Right forelimb (tissue), 1 donor: Measurements from ENCODE around the gene BCAR1.

ENCODE experiments used
- DNase-seq: peaks from one replicate; pipeline ENCODE4 v3.0.0-alpha.2; 2018

Gene BCAR1

GRCh38 chr16:75238853-75239541 lies 12.4 kb downstream of the BCAR1 start:
- DNase-seq = no peak

GRCh38 chr16:75238132-75238852 lies 13.1 kb downstream of the BCAR1 start:
- DNase-seq = peak; percentile 92

- peak; percentile 43 for DNase-seq
Observed at GRCh38 chr16:75237398-75238131, 13.9 kb downstream of the BCAR1 start.

- peak; percentile 46 for DNase-seq
Observed at GRCh38 chr16:75236736-75237397, 14.6 kb downstream of the BCAR1 start.

- DNase-seq = no peak
Observed at GRCh38 chr16:75236232-75236631, 15.2 kb downstream of the BCAR1 start.

- peak; percentile 46 for DNase-seq
Observed at GRCh38 chr16:75235721-75236193, 15.7 kb downstream of the BCAR1 start.

GRCh38 chr16:75234856-75235696 lies 16.3 kb downstream of the BCAR1 start:
- DNase-seq = no peak

GRCh38 chr16:75233611-75233938 lies 17.8 kb downstream of the BCAR1 start:
- DNase-seq = no peak

GRCh38 chr16:75231570-75231969 lies 19.9 kb downstream of the BCAR1 start:
- DNase-seq = no peak

- no peak for DNase-seq
Observed at GRCh38 chr16:75230471-75231110, 20.8 kb downstream of the BCAR1 start.

GRCh38 chr16:75229172-75230031 lies 22.0 kb downstream of the BCAR1 start:
- no peak for DNase-seq

- DNase-seq = no peak
Observed at GRCh38 chr16:75228143-75228976, 23.1 kb downstream of the BCAR1 start.

- no peak for DNase-seq
Observed at GRCh38 chr16:75227361-75228142, 23.9 kb downstream of the BCAR1 start.

GRCh38 chr16:75226550-75227360 lies 24.7 kb downstream of the BCAR1 start:
- DNase-seq = no peak

- DNase-seq = no peak
Observed at GRCh38 chr16:75225678-75226515, 25.5 kb downstream of the BCAR1 start.

- DNase-seq = no peak
Observed at GRCh38 chr16:75225092-75225491, 26.3 kb downstream of the BCAR1 start.
